HG03442 (cell line): ENCODE measurements around the gene CDK3.
"Not testable (repeated sequence)": the region's sequence is repeated elsewhere in the genome, so short reads cannot be mapped to it uniquely, and the experiment has no call there.

Experiments used
- ATAC-seq: cut with Tn5 transposase; IDR thresholded peaks from one replicate; pipeline ENCODE4 v1.9.1; 2021; ENCODE audit warnings: mild to moderate bottlenecking, moderate library complexity; ENCODE audit not compliant: unreplicated experiment

The CDK3 gene

DNA sequence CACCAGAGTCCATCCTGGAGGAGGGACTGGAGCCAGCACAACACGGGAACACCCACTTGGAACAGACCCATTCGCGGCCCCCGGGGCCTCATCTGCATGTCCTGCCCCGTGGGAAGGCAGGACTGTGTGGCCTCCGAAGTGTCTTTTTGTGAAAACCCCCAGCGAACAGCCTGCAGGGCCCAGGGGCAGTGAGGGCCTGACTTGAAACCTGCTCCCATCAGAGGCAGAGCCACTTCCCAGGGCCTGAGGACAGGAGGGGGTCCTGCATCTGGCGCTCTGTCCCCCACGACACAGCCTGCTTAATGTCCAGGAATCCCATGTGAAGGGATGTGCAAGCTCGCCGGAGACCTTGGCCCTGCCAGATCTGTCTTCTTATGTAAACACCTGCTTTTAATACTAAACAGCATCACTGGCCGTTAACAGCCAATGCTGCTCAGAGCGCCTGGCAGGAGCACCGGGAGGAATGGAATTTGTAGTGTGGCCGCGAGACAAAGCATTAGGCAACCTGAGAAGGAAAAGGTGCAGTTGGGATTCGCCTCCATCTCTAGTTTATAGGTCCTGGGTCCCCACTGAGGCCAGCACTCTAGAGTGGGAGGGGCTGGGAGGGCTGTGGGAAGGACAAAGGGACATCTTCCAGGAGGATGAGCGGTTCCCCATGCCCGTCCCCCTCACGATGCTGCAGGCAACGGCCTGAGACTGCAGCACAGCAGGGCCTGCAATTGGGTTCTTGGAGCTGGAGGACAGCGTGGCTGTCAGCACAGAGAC, 36.0 kb downstream of the CDK3 start:
- ATAC-seq = no peak

DNA sequence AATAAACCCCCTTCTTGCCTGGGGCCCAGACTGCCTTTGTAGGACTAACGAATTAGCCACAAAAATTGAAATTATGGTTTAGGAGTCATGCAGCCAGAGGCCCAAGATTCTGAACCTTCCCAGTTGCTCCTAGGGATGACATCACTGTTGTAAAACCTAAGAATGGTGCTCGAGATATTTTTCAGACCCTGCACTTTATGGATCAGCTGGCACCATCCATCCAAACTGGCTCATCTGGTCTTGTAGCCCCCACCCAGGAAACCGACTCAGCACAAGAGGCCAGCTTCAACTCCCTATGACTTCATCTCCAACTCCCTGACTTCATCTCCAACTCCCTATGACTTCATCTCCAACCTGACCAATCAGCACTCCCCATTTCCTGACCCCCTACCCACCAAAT, 37.4 kb downstream of the CDK3 start:
- ATAC-seq = no peak

- no peak for ATAC-seq
Measured at GRCh38 chr17:76039121-76039520, 38.5 kb downstream of the CDK3 start.

- ATAC-seq = no peak
Measured at GRCh38 chr17:76040376-76040775, 39.7 kb downstream of the CDK3 start.

DNA sequence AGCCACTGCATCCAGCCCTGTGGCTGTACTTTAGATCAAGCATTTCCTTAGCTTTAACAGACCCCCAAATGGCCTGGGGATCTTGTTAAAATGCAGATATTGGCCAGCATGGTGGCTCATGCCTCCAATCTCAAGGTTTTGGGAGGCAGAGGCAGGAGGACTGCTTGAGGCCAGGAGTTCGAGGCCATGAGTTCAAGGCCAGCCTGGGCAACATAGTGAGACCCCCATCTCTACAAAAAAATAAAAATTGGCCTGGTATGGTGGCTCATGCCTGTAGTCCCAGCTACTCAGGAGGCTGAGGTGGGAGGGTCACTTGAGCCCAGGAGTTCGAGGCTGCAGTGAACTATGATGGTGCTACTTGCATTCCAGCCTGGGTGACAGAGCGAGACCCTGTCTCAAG, 42.2 kb downstream of the CDK3 start:
- ATAC-seq = not testable (repeated sequence)

- not testable (repeated sequence) for ATAC-seq
Measured at GRCh38 chr17:76044475-76045007, 43.9 kb downstream of the CDK3 start.

GRCh38 chr17:76046064-76046463, 45.4 kb downstream of the CDK3 start:
- no peak for ATAC-seq

- ATAC-seq = no peak
Measured at GRCh38 chr17:76048025-76048605, 47.5 kb downstream of the CDK3 start.

DNA sequence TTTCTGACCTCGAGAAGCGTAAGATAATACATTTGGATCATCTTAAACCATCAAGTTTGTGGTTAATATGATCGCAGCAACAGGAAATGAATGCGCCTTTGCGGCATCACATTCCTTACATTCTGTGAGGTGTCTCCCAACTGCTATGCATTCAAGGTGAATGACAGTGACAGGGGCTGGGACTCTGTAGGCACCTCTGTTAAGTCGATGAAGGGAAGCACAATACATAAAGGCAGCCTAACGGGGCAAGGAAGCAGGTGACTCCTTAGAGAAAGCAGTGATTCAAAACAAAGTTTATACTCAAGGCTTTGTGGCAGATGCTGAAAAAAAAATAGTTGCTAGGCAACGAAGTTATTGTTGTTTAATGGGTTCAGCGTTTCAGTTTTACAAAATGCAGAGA, 48.1 kb downstream of the CDK3 start:
- ATAC-seq = no peak

- no peak for ATAC-seq
Measured at GRCh38 chr17:76049239-76049638, 48.6 kb downstream of the CDK3 start.

GRCh38 chr17:76049836-76050537, 49.3 kb downstream of the CDK3 start:
- no peak for ATAC-seq

DNA sequence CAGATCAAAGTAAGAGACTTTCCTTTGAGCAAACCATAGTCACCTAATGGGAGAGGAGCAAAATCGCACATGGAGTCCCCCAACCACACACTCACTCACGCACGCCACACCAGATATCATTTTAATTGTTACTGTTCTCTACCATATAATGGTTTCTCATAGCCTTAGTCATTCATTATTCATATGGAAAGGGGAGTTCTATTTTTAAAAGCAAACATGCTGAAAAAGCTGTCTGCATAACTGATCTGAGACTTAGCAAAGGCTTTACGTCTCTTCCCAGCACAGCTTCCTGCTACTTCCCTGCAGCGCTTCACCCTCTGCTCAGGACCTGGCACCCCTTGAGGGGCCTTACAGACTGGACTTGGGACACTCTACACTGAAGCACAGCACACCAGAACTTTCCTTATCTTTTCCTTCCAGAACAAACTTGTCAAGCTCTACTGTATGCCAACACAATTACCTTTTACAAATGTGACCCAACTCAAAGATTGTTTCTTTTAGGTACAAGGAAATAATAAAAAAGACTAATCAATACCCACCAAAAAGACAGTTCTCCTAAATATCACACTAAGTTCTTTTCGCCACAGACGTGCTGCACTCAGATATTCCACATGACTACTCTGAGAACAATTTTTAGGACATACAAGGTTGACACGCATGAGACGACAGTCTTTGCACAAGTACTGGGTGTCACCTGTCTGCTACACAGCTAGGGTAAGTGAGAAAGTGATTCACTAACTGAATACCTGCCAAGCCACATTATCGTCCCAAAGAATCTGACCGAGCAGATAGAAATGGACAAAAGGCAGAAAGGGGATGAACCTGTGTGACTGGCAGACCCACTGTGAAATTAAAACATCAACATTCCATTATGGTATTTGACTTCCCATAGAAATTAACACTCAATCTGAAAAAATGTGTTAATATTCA, 50.1 kb downstream of the CDK3 start:
- no peak for ATAC-seq

DNA sequence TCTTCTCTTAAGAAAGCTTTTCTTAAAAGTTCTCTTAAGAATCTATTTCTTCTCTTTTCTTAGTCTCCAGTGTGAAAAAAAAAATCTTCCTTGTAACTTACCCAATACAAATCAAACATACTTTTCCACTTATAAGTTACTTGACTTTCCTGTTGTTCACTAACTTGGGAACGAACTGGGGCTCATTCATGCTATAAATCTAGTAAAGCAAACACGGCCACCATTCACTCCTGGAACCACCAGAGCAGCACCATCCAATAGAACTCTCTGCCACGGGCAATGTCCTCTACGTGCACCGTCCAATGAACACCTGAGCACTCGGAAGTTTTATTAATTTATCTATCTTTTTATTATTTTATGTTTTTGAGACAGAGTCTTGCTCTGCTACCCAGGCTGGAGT, 50.9 kb downstream of the CDK3 start:
- no peak for ATAC-seq

DNA sequence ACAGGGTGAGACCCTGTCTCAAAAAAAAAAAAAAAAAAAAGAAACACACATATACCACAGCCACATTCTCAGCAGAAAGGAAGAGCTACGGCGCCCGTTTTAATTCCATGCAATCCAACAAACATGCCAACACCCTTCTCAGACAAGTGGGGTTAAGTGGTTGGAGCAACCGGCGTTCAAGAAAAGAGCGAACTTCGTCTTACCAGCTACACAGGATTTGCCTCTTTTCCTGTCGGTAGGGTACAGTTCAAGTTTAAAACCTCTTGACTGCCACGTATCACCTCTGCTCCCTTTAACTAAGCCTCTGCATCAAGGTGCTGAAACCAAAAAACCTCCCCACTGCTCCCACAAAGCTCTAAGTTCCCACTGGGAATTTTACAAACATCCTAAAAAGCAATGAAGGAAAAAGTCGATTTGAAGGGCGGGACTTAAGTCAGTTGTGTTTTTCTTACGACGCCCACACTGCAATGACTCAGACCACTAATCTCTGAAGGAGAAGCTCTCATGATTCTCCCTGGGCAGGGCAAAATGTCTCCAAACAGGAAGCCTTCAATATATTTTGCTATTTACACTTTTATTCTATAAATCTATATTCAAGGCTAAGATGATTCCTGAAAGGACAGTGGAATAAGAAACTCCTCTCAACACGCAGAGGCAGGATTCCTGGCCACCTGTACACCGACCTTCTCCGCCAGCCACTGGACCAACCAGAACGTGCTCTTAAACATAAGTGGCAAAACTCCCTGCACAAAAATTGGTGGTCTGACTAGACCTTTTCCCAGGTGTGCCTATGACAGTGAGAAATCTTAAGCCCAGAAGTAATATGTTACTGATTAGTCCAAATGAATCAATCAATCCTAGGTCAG, 52.8 kb downstream of the CDK3 start:
- no peak for ATAC-seq

DNA sequence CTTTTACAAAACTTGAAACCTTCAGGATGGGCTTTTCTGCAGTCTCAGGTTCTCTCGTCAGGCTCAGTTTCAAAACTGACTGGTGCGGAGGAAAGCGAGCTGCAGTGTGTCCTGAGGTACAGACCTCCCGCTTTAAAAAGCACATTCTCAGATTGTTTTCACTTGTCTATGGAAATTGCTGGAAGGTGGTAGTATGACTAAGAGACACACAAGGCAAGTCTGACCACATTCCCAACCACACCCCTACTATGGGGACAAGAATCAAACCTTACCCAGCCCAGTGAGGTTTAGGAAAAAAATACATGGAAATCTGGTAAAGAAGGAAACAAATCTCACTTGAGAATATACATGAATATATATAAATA, 53.4 kb downstream of the CDK3 start:
- ATAC-seq = no peak
